AG10803 (cell line): ENCODE data around the gene FRMD8.
A peak's percentile ranks its signal among the peaks of the same experiment; 100 is the strongest.

ENCODE experiments used
- DNase-seq: peaks from one replicate; pipeline ENCODE4 v3.0.0; 2010; ENCODE audit warnings: low read depth
- H3K4me3 ChIP-seq: 2 replicates; pipeline ENCODE4 v1.5.1; 2011; ENCODE audit warnings: mild to moderate bottlenecking, low read length, control low read depth
- TF ChIP-seq, protein P1 (sequence below): conservative IDR thresholded peaks from 2 replicates; pipeline ENCODE4 v1.5.1; 2011; ENCODE audit warnings: mild to moderate bottlenecking, low read length, control low read depth, inconsistent platforms

FRMD8 gene

DNA sequence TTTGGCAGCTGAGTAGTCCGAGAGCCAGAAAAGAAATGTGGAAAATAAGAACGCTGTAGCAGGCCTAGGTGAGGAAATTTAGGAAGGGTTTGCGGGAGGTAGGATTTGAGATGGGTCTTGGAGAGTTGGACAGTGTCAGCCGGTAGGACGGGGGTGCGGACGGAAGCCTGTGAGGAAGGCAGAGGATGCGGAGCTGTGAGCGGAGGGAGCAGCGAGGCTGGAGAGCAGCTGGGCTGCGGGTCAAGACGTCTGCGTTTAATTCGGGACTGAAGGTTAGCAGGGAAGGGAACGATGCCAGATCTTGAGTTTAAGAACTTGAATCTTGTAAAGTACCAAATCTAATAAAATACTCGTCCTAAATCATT lies 32.6 kb upstream of the FRMD8 start:
- peak overlapping the region; percentile 74 for H3K4me3 ChIP-seq
- TF ChIP-seq, protein P1, sequence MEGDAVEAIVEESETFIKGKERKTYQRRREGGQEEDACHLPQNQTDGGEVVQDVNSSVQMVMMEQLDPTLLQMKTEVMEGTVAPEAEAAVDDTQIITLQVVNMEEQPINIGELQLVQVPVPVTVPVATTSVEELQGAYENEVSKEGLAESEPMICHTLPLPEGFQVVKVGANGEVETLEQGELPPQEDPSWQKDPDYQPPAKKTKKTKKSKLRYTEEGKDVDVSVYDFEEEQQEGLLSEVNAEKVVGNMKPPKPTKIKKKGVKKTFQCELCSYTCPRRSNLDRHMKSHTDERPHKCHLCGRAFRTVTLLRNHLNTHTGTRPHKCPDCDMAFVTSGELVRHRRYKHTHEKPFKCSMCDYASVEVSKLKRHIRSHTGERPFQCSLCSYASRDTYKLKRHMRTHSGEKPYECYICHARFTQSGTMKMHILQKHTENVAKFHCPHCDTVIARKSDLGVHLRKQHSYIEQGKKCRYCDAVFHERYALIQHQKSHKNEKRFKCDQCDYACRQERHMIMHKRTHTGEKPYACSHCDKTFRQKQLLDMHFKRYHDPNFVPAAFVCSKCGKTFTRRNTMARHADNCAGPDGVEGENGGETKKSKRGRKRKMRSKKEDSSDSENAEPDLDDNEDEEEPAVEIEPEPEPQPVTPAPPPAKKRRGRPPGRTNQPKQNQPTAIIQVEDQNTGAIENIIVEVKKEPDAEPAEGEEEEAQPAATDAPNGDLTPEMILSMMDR, result no peak
- DNase-seq, result no peak

DNA sequence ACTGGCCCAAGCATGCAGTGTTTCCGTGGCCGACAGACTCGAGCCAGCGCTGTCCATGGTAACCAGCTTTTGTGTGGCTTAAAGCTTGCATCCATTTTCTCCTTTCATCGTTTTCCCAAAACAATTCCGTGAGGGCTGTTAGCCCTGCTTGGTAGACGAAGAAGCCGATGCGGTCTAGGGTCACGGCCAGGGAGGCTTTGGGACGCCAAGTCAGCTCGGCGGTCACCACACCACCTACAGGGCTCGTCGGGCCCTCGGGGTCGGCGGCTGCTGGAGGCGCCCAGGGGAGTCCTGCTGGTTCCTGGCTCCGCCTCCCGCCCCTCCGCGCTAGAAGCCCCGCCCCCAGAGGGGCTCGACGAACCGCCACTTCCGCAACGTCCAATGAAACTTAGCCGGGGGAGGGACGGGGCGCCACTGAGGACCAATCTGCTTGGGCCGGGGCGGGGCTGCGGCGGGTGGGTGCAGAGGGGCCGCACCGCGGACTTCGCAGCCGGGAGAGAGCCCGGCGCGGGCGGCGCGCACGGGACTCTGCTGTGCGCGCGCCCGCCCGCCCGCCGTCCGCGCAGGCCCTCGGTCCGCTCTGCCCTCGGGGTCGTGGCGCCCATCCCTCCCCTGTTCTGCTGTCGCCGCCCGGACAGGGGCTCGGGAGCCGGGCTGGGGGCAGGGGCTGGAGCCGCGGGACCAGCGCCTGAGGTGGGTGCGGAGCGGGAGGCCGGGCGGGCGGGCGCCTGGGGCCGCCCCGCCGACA lies 32.0 kb upstream of the FRMD8 start, which contains the start of gene TIGD3:
TSS of gene TIGD3 (plus strand) at position 487 of the 748 bp plus-strand sequence. CDS start 1,058 bp downstream, outside the sequence.
- DNase-seq, result peak; percentile 90

DNA sequence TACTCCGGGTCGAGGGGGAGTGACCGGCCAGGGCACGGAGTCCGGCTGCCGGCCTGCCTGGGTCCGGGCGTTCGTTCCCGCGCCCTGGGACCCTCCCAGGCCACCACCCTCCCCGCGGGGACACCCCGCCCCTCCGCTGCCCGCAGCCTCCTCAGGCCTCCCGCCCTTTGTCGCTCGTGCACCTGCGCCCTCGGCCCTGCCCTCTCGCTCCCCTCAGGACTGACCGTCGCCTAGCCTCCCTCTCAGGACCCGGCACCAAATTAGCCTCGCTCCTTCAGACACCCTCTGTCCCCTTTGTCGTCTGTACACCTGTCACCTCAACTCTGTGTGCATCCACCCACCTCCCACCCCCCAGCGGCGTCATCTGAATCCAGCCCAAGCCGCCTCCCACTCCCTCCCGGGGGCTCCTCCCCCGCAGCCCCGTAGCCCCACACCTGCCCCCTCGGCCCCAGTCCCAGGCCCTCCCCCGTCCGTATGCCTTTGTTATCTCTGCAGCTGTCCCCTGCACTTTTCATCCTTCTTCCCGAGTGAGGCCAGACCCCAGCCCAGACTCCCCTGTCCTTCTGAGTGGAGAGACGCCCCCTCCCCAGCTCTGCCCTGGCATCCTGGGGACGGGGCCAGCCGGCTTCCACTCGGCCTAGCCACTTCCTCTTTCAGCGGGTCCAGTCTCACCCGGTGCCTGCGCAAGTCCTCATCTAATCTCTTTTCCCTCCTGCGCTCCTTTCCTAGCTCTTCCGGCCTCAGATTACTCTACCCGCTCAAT lies 31.2 kb upstream of the FRMD8 start:
- peak overlapping the region; percentile 53 for H3K4me3 ChIP-seq
- DNase-seq, result no peak
- TF ChIP-seq, protein P1, result no peak

More for the DNA sequence above, 32.0 kb upstream of the FRMD8 start, which contains the start of gene TIGD3:
- TF ChIP-seq, protein P1, result no peak
- H3K4me3 ChIP-seq, result peak within 1 kb of the TSS; percentile 74

DNA sequence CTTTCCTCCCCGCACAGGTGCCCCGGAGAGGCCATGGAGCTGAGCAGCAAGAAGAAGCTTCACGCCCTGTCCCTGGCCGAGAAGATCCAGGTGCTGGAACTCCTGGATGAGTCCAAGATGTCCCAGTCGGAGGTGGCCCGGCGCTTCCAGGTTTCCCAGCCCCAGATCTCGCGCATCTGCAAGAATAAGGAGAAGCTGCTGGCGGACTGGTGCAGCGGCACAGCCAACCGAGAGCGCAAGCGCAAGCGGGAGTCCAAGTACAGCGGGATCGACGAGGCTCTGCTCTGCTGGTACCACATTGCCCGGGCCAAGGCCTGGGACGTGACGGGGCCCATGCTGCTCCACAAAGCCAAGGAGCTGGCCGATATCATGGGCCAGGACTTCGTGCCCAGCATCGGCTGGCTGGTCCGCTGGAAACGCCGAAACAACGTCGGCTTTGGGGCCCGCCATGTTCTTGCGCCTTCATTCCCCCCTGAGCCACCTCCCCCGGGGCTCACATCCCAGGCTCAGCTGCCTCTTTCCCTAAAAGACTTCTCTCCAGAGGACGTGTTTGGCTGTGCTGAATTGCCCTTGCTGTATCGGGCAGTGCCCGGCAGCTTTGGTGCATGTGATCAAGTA lies 30.6 kb upstream of the FRMD8 start:
- peak overlapping the region; percentile 45 for H3K4me3 ChIP-seq
- TF ChIP-seq, protein P1, result no peak
- peak; percentile 48 for DNase-seq

DNA sequence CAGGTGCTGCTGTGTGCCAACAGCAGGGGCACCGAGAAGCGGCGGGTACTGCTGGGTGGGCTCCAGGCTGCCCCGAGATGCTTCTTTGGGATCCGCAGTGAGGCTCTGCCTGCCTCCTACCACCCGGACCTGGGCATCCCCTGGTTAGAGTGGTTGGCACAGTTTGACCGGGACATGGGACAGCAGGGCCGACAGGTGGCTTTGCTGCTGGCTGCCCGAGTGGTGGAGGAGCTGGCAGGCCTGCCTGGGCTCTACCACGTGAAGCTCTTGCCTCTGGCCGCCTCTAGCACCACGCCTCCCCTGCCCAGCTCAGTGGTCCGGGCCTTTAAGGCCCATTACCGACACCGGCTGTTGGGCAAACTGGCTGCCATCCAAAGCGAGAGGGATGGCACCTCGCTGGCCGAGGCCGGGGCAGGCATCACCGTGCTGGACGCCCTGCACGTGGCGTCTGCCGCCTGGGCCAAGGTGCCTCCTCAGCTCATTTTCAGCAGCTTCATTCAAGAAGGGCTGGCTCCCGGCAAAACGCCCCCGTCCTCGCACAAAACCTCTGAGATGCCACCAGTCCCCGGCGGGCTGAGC lies 30.0 kb upstream of the FRMD8 start:
- H3K4me3 ChIP-seq, result no peak overlapping the region
- TF ChIP-seq, protein P1, result no peak
- no peak for DNase-seq

DNA sequence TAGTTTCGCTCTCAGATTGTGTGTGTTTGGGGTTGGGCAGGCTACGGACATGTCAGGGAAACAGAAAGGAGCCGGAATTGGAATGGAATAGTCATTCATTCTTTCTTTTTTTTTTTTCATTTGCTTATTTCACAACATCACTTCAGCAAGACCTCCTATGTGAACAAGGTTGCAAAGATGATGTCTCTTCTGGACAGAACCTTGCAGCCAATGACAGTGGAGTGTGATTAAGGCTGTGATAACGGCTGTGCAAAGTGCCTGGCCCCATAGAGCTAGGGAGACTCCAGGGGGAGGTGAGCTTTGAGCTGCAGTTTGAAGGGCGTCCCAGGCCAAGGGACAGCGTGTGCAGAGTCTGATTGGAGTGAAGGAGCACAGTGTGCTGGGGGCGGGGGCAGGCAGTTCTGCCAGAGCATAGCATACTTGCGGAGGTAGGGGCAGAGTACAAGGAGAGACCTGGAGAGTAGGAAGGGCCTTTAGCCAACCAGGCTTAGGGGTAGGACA lies 28.5 kb upstream of the FRMD8 start:
- no peak for DNase-seq
- H3K4me3 ChIP-seq, result no peak overlapping the region
- TF ChIP-seq, protein P1, result no peak
